SK-N-MC (cell line): Measurements from ENCODE around the gene SH3BGR.

Experiments
- EZH2 ChIP-seq: fragments of 200-600 bp; sonication (generic); IDR thresholded peaks from one replicate; pipeline ENCODE4 v1.6.1; 2017; ENCODE audit warnings: antibody characterized with exemption
- POLR2AphosphoS5 ChIP-seq: IDR thresholded peaks from 2 replicates; pipeline ENCODE4 v1.6.1; 2012; ENCODE audit warnings: mild to moderate bottlenecking, low read depth, low read length, borderline replicate concordance

GRCh38 chr21:39430954-39431353, 20.8 kb upstream of the SH3BGR start:
- TF ChIP-seq EZH2 = no peak
- no peak for TF ChIP-seq POLR2AphosphoS5
